PC-3 (cell line): ENCODE measurements around the gene CTNNAL1. TPM values are rescaled to one million over a fixed set of nuclear protein-coding genes. Genes with fewer than 3 reads are reported as not detected.

Experiments used
- ATAC-seq: fragments of 200-7000 bp; cut with Tn5 transposase; 2 replicates; pipeline ENCODE4 v1.9.1; 2020; ENCODE audit warnings: mild to moderate bottlenecking, moderate library complexity
- BruUV-seq: library from RNA; stranded (reverse); fragments of 400-500 nt; replicated peaks from 2 replicates; lab custom pipeline; 2021; lab: Mats Ljungman, UMichigan
- CTCF ChIA-PET: fragments of 300-600 bp; sonication (Branson Sonifier 250); formaldehyde crosslinking; loops from one replicate; lab custom pipeline; 2022; ENCODE audit warnings: antibody characterized with exemption; lab: Charles Lee
- POLR2A ChIA-PET: fragments of 300-600 bp; sonication (Branson Sonifier 250); formaldehyde crosslinking; loops from one replicate; lab custom pipeline; 2022; ENCODE audit warnings: antibody characterized with exemption; ENCODE audit not compliant: unreplicated experiment; lab: Charles Lee
- DNase-seq: peaks from one replicate; pipeline ENCODE4 v3.0.0-alpha.2; 2015
- H2AFZ ChIP-seq: fragments of 300-600 bp; sonication (generic); 2 replicates; pipeline ENCODE4 v1.6.0; 2016; ENCODE audit warnings: antibody characterized with exemption, low read length
- H3F3A ChIP-seq: fragments of 300-600 bp; sonication (generic); one replicate; pipeline ENCODE4 v1.6.0; 2017; ENCODE audit warnings: antibody characterized with exemption, low read length, control low read depth, mild to moderate bottlenecking; ENCODE audit not compliant: unreplicated experiment
- H3K27ac ChIP-seq: fragments of 300-600 bp; sonication (generic); 2 replicates; pipeline ENCODE4 v1.5.1; 2016; ENCODE audit warnings: mild to moderate bottlenecking, low read length
- H3K27me3 ChIP-seq: fragments of 300-600 bp; sonication (generic); 2 replicates; pipeline ENCODE4 v1.6.1; 2016; ENCODE audit warnings: low read length, mixed read lengths
- H3K36me3 ChIP-seq: fragments of 300-600 bp; sonication (generic); 2 replicates; pipeline ENCODE4 v1.6.1; 2016; ENCODE audit warnings: low read depth, mixed run types, low read length, mixed read lengths
- H3K4me1 ChIP-seq: fragments of 300-600 bp; sonication (generic); 2 replicates; pipeline ENCODE4 v1.5.1; 2016; ENCODE audit warnings: low read length; ENCODE audit not compliant: insufficient read depth
- H3K4me2 ChIP-seq: fragments of 300-600 bp; sonication (generic); 2 replicates; pipeline ENCODE4 v1.6.0; 2016; ENCODE audit warnings: low read length
- H3K4me3 ChIP-seq: fragments of 300-600 bp; sonication (generic); 2 replicates; pipeline ENCODE4 v1.5.1; 2016; ENCODE audit warnings: mild to moderate bottlenecking, low read length, mixed read lengths
- H3K79me2 ChIP-seq: fragments of 300-600 bp; sonication (generic); 2 replicates; pipeline ENCODE4 v1.6.1; 2017; ENCODE audit warnings: low read length, mixed read lengths
- H3K9ac ChIP-seq: fragments of 300-600 bp; sonication (generic); 2 replicates; pipeline ENCODE4 v1.6.0; 2016; ENCODE audit warnings: mild to moderate bottlenecking, low read length
- H3K9me2 ChIP-seq: fragments of 300-600 bp; sonication (generic); replicated peaks from 2 replicates; pipeline ENCODE4 v1.6.1; 2016; ENCODE audit warnings: mixed run types, low read length, mixed read lengths
- H3K9me3 ChIP-seq: fragments of 300-600 bp; sonication (generic); 2 replicates; pipeline ENCODE4 v1.6.1; 2016; ENCODE audit warnings: low read length, mixed read lengths
- H4K20me1 ChIP-seq: fragments of 300-600 bp; sonication (generic); 2 replicates; pipeline ENCODE4 v1.6.1; 2016; ENCODE audit warnings: low read length, mixed read lengths
- EZH2 ChIP-seq: fragments of 300-600 bp; sonication (generic); IDR thresholded peaks from one replicate; pipeline ENCODE4 v1.6.1; 2017; ENCODE audit warnings: antibody characterized with exemption, mild to moderate bottlenecking, low read length; ENCODE audit not compliant: unreplicated experiment
- EZH2phosphoT487 ChIP-seq: fragments of 300-600 bp; sonication (generic); IDR thresholded peaks from 2 replicates; pipeline ENCODE4 v1.6.1; 2018; ENCODE audit warnings: mild to moderate bottlenecking, antibody characterized with exemption, low read length, borderline replicate concordance
- intact Hi-C: fragments of 100-400 bp; cut with micrococcal nuclease; formaldehyde crosslinking; loops from 2 replicates; pipeline ENCODE4 v1.9.0; 2023
- total RNA-seq: library from RNA; depleted of rRNA; stranded (reverse); fragments of >200 nt; gene quantifications from 2 replicates; pipeline ENCODE4 v1.2.3, GENCODE V29; 2014
- TF ChIP-seq, protein P1 (sequence below): fragments of 300-600 bp; sonication (generic); conservative IDR thresholded peaks from 2 replicates; pipeline ENCODE4 v1.5.1; 2017; ENCODE audit warnings: antibody characterized with exemption, low read depth, mild to moderate bottlenecking, low read length

CTNNAL1 gene
- total RNA-seq, 1 experiment from 2014 or later, result 97.7 TPM

DNA sequence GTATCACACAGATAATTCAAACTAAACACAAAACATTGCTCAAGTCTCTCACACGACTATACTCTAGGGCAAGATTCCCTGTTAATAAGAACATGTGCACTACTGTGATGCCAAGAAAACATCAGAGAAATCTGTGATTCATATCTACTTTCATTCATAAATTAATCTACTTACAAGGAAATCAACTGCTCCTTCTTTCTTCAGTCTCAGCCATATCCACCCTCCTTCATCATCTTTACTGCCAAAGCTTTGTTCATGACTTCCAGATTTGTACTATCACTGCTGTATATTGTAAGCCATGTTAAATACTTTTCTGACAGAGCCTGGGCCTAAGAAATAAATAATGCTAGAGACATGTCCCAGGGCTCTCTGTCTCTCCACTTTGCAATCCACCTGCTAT lies 35.1 kb downstream of the CTNNAL1 start:
- ATAC-seq (no peak), DNase-seq (no peak)
- no peak overlapping the region for H2AFZ ChIP-seq
- TF ChIP-seq EZH2phosphoT487, result no peak
- no peak for TF ChIP-seq EZH2
- TF ChIP-seq, protein P1, sequence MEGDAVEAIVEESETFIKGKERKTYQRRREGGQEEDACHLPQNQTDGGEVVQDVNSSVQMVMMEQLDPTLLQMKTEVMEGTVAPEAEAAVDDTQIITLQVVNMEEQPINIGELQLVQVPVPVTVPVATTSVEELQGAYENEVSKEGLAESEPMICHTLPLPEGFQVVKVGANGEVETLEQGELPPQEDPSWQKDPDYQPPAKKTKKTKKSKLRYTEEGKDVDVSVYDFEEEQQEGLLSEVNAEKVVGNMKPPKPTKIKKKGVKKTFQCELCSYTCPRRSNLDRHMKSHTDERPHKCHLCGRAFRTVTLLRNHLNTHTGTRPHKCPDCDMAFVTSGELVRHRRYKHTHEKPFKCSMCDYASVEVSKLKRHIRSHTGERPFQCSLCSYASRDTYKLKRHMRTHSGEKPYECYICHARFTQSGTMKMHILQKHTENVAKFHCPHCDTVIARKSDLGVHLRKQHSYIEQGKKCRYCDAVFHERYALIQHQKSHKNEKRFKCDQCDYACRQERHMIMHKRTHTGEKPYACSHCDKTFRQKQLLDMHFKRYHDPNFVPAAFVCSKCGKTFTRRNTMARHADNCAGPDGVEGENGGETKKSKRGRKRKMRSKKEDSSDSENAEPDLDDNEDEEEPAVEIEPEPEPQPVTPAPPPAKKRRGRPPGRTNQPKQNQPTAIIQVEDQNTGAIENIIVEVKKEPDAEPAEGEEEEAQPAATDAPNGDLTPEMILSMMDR, result no peak
- no TSS peak for BruUV-seq
- no peak overlapping the region for H3K9ac ChIP-seq
- H3K27ac ChIP-seq, result no peak overlapping the region
- H3K36me3 ChIP-seq, result peaks cover 21% of the 10 kb centered on the region; the same call in 1 of the 2 replicates
- H3K9me2 ChIP-seq, result no peaks in the 10 kb centered on the region
- ChIA-PET CTCF (no interaction called here), POLR2A (no interaction called here)
- intact Hi-C loops, result no loop called here
- H3K27me3 ChIP-seq, result no peaks in the 10 kb centered on the region
- H3K4me2 ChIP-seq, result no peak overlapping the region
- no peaks in the 10 kb centered on the region for H3K4me1 ChIP-seq
- H3K79me2 ChIP-seq, result no peaks in the 10 kb centered on the region
- H3K4me3 ChIP-seq, result no peak overlapping the region
- no peaks in the 10 kb centered on the region for H3F3A ChIP-seq
- no peaks in the 10 kb centered on the region for H4K20me1 ChIP-seq
- H3K9me3 ChIP-seq, result no peaks in the 10 kb centered on the region

DNA sequence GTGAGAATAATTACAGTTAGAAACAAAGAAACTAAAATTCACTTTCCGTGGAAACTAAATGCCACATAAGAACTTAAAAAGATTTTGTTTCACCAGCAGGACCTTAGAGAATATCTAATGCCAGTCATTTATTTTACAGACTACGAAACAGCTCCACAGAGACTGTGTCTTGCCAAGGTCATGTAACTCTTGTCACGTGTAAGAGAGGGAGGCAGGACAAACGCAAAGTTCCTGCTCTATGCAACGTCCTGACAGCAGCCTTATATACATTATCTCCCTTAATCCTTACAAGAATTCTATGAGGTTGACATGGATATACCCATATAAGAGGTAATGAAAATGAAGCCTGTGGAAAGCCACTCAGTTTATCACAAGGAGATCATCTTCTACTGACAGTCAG lies 39.4 kb downstream of the CTNNAL1 start:
- no peaks in the 10 kb centered on the region for H3K9me2 ChIP-seq
- no peaks in the 10 kb centered on the region for H3K27me3 ChIP-seq
- ChIA-PET CTCF (no interaction called here), POLR2A (no interaction called here)
- DNase-seq (no peak), ATAC-seq (no peak)
- no peak overlapping the region for H3K4me3 ChIP-seq
- H3K9ac ChIP-seq, result no peak overlapping the region
- H4K20me1 ChIP-seq, result no peaks in the 10 kb centered on the region
- intact Hi-C loops, result no loop called here
- no peaks in the 10 kb centered on the region for H3F3A ChIP-seq
- no peak overlapping the region for H3K27ac ChIP-seq
- no peak overlapping the region for H2AFZ ChIP-seq
- TF ChIP-seq, protein P1, result no peak
- TF ChIP-seq EZH2phosphoT487 (no peak), EZH2 (no peak)
- H3K4me2 ChIP-seq, result no peak overlapping the region
- no peaks in the 10 kb centered on the region for H3K79me2 ChIP-seq
- H3K36me3 ChIP-seq, result peaks cover 31% of the 10 kb centered on the region
- BruUV-seq, result no TSS peak
- H3K9me3 ChIP-seq, result no peaks in the 10 kb centered on the region
- H3K4me1 ChIP-seq, result no peaks in the 10 kb centered on the region

DNA sequence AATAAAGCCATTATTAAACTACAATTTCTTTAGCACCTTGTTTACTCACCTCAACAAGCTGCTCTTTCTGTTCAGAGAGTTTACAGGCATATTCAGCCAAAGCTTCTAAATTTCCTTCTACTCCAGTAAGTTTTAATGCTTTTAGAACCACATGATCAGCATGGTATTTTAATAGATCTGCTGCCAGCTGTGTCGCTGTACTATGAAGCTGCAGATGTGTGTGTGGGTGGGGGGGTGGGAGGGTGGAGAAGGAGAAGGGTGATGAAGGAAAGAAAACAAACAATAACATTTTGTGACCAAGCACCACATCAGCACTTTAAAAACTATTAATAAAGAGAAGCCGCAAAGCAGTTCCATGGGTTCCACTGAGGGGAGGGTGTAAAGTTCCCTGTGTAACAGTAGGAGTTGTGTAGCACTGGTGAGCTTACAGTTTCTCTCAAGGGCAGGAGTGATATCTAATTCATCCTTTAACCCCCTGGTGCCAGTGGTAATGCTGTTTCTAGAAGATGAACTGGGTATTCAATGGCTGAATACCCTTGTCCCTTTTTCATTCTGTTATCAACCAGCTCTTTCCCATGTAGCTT lies 40.6 kb downstream of the CTNNAL1 start:
- BruUV-seq, result no TSS peak
- ATAC-seq (no peak), DNase-seq (no peak)
- H3K9me3 ChIP-seq, result no peaks in the 10 kb centered on the region
- H3K27ac ChIP-seq, result no peak overlapping the region
- H3K9ac ChIP-seq, result no peak overlapping the region
- H3K79me2 ChIP-seq, result no peaks in the 10 kb centered on the region
- ChIA-PET POLR2A (no interaction called here), CTCF (no interaction called here)
- H4K20me1 ChIP-seq, result no peaks in the 10 kb centered on the region
- no peak overlapping the region for H3K4me2 ChIP-seq
- peaks cover 31% of the 10 kb centered on the region for H3K36me3 ChIP-seq
- TF ChIP-seq EZH2 (no peak), EZH2phosphoT487 (no peak)
- TF ChIP-seq, protein P1, result no peak
- no peak overlapping the region for H2AFZ ChIP-seq
- no peak overlapping the region for H3K4me3 ChIP-seq
- H3F3A ChIP-seq, result no peaks in the 10 kb centered on the region
- H3K4me1 ChIP-seq, result no peaks in the 10 kb centered on the region
- no peaks in the 10 kb centered on the region for H3K9me2 ChIP-seq
- intact Hi-C loops, result no loop called here
- no peaks in the 10 kb centered on the region for H3K27me3 ChIP-seq
